Suprapubic skin (tissue), 4 donors: ENCODE data around the gene CNKSR1. TPM values are rescaled to one million over a fixed set of nuclear protein-coding genes. Genes with fewer than 3 reads are reported as not detected.

ENCODE experiments used
- DNase-seq, 2 donors: peaks; one replicate each; pipeline ENCODE4 v3.0.0-alpha.2; 2019; ENCODE audit warnings: low spot score in 2 of 2
- H3K27ac ChIP-seq: fragments of 200-600 bp; sonication (generic); one replicate; pipeline ENCODE4 v1.5.1; 2019
- H3K27me3 ChIP-seq: fragments of 200-600 bp; sonication (generic); one replicate; pipeline ENCODE4 v1.5.1; 2019
- H3K36me3 ChIP-seq: fragments of 200-600 bp; sonication (generic); one replicate; pipeline ENCODE4 v1.5.1; 2019
- H3K4me1 ChIP-seq: fragments of 200-600 bp; sonication (generic); one replicate; pipeline ENCODE4 v1.5.1; 2019
- H3K4me3 ChIP-seq: fragments of 200-600 bp; sonication (generic); one replicate; pipeline ENCODE4 v1.5.1; 2019; ENCODE audit warnings: mild to moderate bottlenecking
- H3K9me3 ChIP-seq: fragments of 200-600 bp; sonication (generic); one replicate; pipeline ENCODE4 v1.5.1; 2019
- CTCF ChIP-seq, 2 donors: fragments of 200-600 bp in 1 of 2; fragments of 450-650 bp in 1 of 2; sonication (generic) in 1 of 2; IDR thresholded peaks; one replicate each; pipeline ENCODE4 v1.5.1; 2016 to 2019; ENCODE audit warnings: antibody characterized with exemption in 2 of 2, mild to moderate bottlenecking in 1 of 2, moderate library complexity in 1 of 2
- EP300 ChIP-seq: sonication (generic); formaldehyde crosslinking; IDR thresholded peaks from one replicate; pipeline ENCODE4 v1.6.1; 2017; ENCODE audit warnings: antibody characterized with exemption
- POLR2A ChIP-seq, 2 donors: fragments of 450-650 bp; IDR thresholded peaks; one replicate each; pipeline ENCODE4 v1.6.1; 2017; ENCODE audit warnings: antibody characterized with exemption in 2 of 2, mild to moderate bottlenecking in 2 of 2, moderate library complexity in 2 of 2
- POLR2AphosphoS5 ChIP-seq, 3 donors: sonication (generic); formaldehyde crosslinking; IDR thresholded peaks; one replicate each; pipeline ENCODE4 v1.6.1; 2017; ENCODE audit warnings: antibody characterized with exemption in 3 of 3
- WGBS: methylation state at CpG from one replicate; pipeline ENCODE4 v1.1.5; 2018; 5-methylcytosine and 5-hydroxymethylcytosine counted together
- total RNA-seq, 4 donors: library from RNA; depleted of rRNA; stranded (reverse); fragments of >200 nt; gene quantifications; one replicate each; pipeline ENCODE4 v1.1.0, GENCODE V29; 2016

The CNKSR1 gene
- total RNA-seq, 4 donors from 2014 or later, result 45.6 to 91.2 (median 53.7) TPM

- no peak for DNase-seq
- Histone ChIP-seq H3K4me3 (no peak overlapping the region), H3K4me1 (peaks cover 5% of the 10 kb centered on the region), H3K27me3 (no peaks in the 10 kb centered on the region), H3K36me3 (no peaks in the 10 kb centered on the region), H3K9me3 (no peaks in the 10 kb centered on the region), H3K27ac (no peak overlapping the region)
- WGBS, result 90% methylated on average over 2 of the region's 2 CpGs
- TF ChIP-seq POLR2A (IDR thresholded peaks at IDR 0.05) (no peak), CTCF (IDR thresholded peaks at IDR 0.05) (no peak), EP300 (no peak), POLR2AphosphoS5 (IDR thresholded peaks at IDR 0.05) (no peak)
Measured at GRCh38 chr1:26132834-26133167, 44.5 kb upstream of the CNKSR1 start.

- no peak for TF ChIP-seq CTCF (IDR thresholded peaks at IDR 0.05)
- no peak for TF ChIP-seq POLR2AphosphoS5 (IDR thresholded peaks at IDR 0.05)
- TF ChIP-seq EP300, result no peak
- no peak for TF ChIP-seq POLR2A (IDR thresholded peaks at IDR 0.05)
- no peak overlapping the region for H3K27ac ChIP-seq
- WGBS, result 95% methylated on average over 3 of the region's 3 CpGs
- no peak for DNase-seq
- H3K36me3 ChIP-seq, result no peaks in the 10 kb centered on the region
- no peaks in the 10 kb centered on the region for H3K4me1 ChIP-seq
- no peaks in the 10 kb centered on the region for H3K9me3 ChIP-seq
- H3K27me3 ChIP-seq, result no peaks in the 10 kb centered on the region
- no peak overlapping the region for H3K4me3 ChIP-seq
Measured at GRCh38 chr1:26134466-26134865, 42.8 kb upstream of the CNKSR1 start.

- H3K4me3 ChIP-seq, result no peak overlapping the region
- H3K27ac ChIP-seq, result no peak overlapping the region
- no peaks in the 10 kb centered on the region for H3K4me1 ChIP-seq
- no peaks in the 10 kb centered on the region for H3K27me3 ChIP-seq
- TF ChIP-seq CTCF (IDR thresholded peaks at IDR 0.05), result no peak
- no peak for TF ChIP-seq POLR2A (IDR thresholded peaks at IDR 0.05)
- no peak for TF ChIP-seq POLR2AphosphoS5 (IDR thresholded peaks at IDR 0.05)
- no peak for TF ChIP-seq EP300
- no peaks in the 10 kb centered on the region for H3K36me3 ChIP-seq
- no peaks in the 10 kb centered on the region for H3K9me3 ChIP-seq
- WGBS, result 74% methylated on average over 3 of the region's 3 CpGs
- no peak for DNase-seq
Measured at GRCh38 chr1:26138974-26139558, 38.2 kb upstream of the CNKSR1 start.

GRCh38 chr1:26142159-26142558 is 35.1 kb upstream of the CNKSR1 start:
- Histone ChIP-seq H3K4me3 (no peak overlapping the region), H3K9me3 (no peaks in the 10 kb centered on the region), H3K27ac (no peak overlapping the region), H3K27me3 (no peaks in the 10 kb centered on the region), H3K36me3 (no peaks in the 10 kb centered on the region), H3K4me1 (peaks cover 5% of the 10 kb centered on the region)
- DNase-seq, result no peak
- no peak for TF ChIP-seq CTCF (IDR thresholded peaks at IDR 0.05)
- no peak for TF ChIP-seq POLR2AphosphoS5 (IDR thresholded peaks at IDR 0.05)
- TF ChIP-seq POLR2A (IDR thresholded peaks at IDR 0.05), result no peak
- TF ChIP-seq EP300, result no peak
- WGBS, result 72% methylated on average over 8 of the region's 8 CpGs

- DNase-seq, result peak; percentile 85 to 90
- WGBS, result 31% methylated on average over 16 of the region's 19 CpGs
- Histone ChIP-seq H3K4me3 (no peak overlapping the region), H3K9me3 (no peaks in the 10 kb centered on the region), H3K27ac (no peak overlapping the region), H3K27me3 (no peaks in the 10 kb centered on the region), H3K36me3 (no peaks in the 10 kb centered on the region), H3K4me1 (peaks cover 5% of the 10 kb centered on the region)
- TF ChIP-seq POLR2AphosphoS5 (IDR thresholded peaks at IDR 0.05) (no peak), POLR2A (IDR thresholded peaks at IDR 0.05) (no peak), CTCF (IDR thresholded peaks at IDR 0.05) (peak; percentile 73 to 81), EP300 (no peak)
Measured at GRCh38 chr1:26145041-26145959, 32.0 kb upstream of the CNKSR1 start.
